GM18858 (cell line): ENCODE measurements around the gene PRKAR1B.
"Not testable (repeated sequence)": the region's sequence is repeated elsewhere in the genome, so short reads cannot be mapped to it uniquely, and the experiment has no call there.

Experiments used
- ATAC-seq: cut with Tn5 transposase; IDR thresholded peaks from one replicate; pipeline ENCODE4 v1.9.1; 2021; ENCODE audit not compliant: unreplicated experiment

Gene PRKAR1B

DNA sequence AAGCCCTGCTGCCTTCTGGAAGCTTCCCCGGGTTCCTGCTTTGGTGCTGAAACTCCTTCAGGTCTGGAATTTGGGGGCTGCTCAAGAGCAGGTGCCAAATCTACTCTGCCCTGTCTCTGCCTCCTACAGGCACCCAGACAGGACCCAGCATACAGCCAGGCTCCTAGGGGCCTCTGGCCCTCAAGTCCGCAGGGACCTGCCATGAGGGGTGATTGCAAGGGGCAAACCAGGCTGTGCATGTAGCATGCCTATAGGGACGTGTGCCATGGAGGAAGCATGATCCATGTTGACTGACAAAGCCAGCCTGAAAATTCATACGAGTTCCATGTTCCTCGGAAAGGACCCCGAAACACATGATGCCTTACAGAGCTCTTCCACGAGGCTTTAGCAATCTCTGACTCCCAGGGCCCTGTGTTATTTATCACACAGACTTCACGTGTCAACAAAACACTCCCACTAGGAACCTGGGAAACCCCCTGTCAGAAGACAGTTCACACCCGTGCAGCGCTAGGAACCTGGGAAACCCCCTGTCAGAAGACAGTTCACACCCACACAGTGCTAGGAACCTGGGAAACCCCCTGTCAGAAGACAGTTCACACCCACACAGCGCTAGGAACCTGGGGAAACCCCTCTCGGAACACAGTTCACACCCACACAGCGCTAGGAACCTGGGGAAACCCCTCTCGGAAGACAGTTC is 75.9 kb downstream of the PRKAR1B start:
- ATAC-seq: no peak

DNA sequence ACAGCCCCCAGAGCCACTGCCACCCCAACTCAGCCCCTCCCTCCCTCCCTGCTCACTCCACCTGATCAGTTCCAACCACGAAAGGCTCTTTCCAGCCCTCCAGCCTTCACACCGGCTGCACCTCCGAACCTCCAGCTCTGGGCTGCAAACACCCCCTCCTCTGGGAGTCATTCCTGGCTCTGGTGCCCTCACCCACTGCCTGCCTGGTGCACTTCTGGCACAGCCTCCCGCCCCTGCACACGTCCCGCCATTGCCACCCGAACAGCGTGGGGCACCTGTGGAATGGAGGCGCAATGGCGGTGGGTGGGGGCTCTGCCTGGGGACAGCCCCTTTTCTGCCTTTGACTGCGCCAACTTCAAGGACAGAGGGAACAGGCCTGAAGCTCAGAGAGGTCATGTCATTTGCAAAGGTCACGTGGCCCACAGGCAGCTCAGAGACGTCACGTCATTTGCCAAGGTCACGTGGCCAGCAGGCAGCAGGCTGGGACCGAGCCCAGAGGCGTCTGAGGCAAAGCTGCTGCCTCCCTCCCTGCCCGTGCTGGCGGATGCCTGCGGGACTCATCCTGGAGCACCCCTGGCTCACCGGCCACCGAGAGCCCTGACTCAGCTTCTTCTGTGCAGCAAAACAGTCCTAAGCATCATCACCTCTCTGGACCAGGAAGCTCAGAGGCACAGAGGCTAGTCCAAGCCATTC is 76.6 kb downstream of the PRKAR1B start:
- ATAC-seq: no peak

DNA sequence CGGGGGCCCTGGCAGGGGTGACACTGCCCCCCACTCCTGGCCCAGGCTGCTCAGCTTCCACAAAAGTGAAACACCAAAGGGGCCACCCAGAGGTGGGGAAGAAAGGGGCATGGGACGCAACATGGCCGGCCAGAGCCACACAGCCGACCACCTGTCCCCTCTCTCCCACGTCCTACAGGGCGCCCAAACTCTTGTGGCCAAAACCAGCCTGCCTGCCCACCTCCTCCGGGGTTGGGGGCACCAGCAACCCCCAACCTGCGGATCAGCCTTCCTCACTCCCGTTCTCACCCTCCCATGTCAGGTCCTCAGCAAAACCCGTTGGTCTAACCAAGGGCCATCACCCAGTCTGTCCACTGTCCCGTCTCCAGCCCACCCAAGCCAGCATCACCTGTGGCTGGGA is 80.1 kb downstream of the PRKAR1B start:
- no peak for ATAC-seq

DNA sequence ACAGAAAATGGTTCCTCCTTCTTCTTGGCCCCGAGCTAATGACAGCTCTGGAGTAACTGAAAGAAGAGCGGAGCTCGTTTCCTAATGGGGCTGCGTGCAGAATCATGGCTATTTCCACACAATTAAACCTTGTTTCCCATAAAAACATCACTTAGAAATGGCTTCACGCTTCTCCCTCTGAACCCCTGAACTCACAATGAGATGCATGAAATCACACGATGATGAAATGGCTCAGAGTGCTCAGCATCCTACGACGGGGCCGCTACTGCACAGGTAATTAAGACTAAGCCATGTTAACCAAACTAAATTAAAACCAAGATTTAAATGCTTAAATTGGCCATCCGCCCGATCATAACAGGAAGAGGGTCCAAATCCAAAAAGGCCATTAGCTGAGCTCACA is 80.6 kb downstream of the PRKAR1B start:
- no peak for ATAC-seq

DNA sequence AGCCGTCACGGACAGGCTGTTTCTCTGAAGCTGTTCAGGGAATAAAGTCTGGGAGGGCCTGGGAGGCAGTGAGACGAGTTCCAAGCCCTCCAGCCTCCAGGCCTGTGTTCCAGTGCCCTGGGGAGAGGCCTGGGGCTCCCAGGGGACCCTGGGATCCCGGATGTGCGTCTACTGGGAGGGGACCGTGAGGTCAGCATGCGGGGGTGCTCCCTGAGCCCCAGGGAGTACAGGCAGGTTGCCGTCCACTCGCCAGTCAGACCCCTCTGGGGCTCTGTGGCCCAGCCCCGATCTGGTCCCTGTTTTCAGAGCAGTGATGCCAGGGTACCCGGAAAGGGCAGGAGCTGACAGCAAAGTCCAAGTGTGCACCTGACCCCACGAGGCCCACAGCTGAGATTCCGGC is 81.5 kb downstream of the PRKAR1B start:
- no peak for ATAC-seq

DNA sequence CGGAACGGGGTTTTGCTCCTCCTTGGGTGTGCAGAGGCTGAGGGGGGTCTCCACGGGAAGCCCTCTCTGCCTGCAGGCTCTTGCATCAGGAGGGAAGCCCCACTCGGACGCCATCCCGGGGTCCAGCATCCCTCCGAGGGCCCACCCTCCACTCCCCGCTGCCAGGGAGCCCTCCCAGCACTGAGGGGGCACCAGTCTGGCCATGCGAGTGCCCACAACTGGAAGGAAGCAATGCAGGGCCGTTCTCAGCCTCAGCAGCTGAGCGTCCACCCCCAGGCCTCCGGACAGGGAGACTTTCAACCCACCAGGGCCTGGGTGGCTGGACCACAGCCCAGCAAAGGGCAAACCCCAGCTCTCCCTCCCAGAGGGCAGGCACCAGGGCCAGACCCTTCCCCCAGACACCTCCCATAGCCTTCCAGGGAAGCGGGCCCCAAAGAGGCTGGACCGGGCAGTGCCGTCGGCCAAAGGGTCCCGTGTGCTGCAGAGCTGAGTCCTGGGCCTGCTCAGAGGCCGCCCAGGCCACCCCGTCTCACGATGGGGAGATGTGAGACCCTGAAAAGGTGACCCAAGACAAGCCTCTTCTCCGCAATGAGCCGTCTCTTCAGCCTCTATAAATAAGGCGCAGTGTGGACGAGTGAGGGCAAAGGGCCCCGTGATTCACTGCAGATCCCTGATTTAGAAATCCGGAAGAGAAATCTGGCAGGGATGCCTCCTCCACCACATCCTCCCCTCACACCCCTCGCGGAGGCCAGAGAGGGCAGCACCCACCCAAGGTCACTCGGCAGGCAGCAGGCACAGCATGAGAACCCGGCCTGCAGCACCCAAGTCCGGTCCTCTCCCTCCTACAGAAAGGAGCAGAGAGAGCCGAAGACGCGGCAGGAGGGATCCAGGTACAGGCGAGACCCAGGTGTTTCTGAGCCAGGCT is 82.4 kb downstream of the PRKAR1B start:
- no peak for ATAC-seq

DNA sequence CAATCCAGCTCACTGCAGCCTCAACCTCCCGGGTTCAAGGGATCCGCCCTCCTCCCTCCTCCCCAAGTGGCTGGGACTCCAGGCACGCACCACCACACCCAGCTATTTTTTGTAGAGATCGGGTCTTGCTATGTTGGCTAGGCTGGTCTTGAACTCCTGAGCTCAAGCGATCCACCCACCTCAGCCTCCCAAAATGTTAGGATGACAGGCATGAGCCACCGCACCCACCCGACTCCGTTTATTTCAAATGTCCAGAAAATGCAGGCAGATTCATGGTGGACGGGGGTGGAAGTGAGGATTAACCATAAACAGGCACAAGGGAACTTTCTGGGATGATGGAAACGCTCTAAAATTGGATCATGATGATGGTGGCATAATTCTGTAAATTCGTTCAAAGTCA is 85.1 kb downstream of the PRKAR1B start:
- ATAC-seq: no peak

DNA sequence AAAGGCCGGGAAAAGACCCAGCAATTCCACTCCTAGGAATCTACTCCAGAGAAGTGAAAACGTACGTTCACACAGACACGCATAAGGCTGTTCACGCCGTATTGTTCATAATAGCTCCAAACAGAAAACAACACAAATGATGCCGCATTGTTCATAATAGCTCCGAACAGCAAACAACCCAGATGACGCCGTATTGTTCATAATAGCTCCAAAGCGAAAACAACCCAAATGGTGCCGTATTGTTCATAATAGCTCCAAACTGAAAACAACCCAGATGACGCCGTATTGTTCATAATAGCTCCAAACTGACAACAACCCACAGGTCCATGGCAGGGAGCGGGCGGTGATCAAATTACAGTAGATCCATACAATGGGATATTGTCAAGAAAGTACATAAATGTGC is 85.8 kb downstream of the PRKAR1B start:
- no peak for ATAC-seq

DNA sequence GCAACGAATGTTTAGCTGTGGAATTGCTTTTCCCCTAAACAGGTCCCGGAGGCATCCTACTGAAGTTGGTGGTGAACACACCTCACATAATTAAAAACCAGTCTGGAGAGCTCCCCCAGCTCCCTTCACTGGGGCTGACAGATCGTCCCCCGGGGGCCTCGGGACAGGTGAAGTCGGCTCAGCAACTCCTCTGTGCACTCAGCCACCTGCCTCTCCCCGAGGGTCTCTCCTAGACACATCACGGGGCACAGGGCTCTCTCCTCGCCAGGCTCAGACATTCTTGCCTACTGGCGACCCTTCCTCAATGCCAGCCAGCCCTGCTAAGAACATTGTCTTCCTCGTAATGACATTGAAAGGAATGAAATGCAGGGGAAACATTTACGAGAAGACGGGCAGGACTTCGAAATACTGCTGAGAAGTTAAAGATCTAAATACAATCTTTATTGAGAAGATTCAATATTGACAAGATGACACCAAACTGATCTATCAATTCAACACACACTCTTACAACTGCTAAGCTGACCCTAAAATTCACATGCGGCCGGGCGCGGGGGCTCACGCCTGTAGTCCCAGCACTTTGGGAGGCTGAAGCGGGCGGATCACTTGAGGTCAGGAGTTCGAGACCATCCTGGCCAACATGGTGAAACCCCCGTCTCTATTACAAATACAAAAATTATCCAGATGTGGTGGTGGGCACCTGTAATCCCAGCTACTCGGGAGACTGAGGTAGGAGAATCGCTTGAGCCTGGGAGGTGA is 88.6 kb downstream of the PRKAR1B start:
- no peak for ATAC-seq

DNA sequence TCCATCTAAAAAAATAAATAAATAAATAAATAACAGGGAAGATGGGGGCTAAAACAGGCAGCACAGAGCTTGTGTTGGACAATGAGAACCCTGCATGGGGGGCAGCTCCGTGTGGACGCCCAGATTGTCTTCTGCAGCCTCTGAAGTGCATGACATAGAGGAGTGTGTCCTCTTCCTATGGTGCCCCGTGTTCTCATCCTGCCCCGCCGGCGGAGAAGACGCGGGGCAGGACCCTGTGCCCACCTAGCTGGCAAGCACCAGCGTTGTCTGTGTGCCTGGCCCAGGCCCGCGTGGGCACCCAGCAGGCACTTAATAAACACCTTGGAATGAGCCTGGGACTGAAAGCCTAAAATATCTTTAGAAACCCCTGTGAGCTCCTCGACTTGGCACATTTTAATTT is 89.3 kb downstream of the PRKAR1B start:
- ATAC-seq: no peak

DNA sequence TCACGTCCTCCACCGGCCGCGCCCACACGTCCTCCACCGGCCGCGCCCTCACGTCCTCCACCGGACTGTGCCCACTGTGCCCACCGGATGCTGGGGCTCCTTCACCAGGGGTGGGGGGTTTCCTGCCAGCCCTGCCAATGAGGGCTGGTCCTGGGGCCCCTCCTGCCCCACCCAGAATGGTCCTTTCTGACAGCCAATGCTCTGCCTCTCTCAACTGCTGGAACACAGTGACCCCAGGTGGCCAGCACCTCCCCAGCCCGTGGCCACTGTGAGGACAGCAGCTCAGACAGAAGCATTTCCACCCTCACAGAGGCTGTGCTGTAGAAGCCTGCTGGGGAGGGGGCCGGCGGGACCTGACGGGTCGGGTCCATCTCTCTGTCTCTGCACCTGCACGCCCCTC is 90.7 kb downstream of the PRKAR1B start:
- no peak for ATAC-seq

DNA sequence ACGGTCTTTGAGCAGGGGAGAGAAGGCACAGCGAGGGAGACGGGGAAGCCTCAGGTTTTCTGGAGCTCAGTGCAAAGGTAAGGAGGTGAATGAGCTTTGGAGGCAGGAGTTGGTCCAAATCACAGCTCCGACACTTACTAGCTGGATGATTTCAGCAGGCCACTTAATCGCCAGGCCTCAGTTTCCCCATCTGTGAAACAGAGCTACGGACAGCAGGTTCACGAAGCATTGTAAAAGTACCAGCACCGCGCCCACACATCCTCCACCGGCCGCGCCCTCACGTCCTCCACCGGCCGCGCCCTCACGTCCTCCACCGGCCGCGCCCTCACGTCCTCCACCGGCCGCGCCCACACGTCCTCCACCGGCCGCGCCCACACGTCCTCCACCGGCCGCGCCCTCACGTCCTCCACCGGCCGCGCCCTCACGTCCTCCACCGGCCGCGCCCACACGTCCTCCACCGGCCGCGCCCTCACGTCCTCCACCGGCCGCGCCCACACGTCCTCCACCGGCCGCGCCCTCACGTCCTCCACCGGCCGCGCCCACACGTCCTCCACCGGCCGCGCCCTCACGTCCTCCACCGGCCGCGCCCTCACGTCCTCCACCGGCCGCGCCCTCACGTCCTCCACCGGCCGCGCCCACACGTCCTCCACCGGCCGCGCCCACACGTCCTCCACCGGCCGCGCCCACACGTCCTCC is 91.2 kb downstream of the PRKAR1B start:
- ATAC-seq: not testable (repeated sequence)

DNA sequence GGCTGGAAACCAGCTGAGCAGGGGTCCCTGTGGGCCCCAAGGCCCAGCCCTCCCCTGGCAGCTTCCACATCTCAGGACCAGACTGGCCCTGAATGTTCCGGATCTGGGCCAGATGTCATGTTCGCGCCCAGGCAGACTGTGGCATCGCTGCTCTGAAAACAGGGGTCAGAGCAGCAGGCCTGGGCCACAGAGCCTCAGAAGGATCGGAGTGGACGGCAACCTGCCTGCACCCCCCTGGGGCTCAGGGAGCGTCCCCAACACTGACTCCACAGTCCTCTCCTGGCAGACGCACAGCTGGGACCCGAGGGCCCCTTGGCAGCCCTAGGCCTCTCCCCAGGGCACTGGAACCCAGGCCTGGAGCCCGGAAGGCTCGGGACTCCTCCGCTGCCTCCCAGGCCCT is 91.9 kb downstream of the PRKAR1B start:
- ATAC-seq: no peak

DNA sequence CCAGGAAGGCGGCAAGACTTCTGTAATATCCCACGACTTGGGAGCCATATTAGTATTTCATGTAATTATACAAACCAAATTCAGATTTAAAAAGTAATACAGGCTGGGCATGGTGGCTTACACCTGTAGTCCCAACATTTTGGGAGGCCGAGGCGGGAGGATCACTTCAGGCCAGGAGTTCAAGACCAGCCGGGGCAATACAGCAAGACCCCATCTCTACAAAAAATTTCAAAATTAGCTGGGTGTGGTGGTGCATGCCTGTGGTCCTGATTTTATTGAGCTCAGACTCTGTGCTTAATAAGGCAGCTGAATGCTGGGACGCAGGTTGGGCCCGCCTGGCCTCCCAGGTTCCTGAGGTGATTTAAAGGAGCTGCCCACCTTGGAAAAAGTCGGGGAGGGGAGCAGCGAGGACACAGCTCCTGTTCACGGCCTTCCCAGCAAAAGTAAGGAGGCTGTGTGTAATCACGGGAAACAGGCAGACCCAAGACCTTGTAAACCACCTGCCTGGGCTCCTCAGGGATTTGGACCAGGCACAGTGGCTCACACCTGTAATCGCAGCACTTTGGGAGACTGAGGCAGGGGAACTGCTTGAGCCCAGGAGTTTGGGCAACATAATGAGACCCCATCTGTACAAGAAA is 93.6 kb downstream of the PRKAR1B start:
- no peak for ATAC-seq

DNA sequence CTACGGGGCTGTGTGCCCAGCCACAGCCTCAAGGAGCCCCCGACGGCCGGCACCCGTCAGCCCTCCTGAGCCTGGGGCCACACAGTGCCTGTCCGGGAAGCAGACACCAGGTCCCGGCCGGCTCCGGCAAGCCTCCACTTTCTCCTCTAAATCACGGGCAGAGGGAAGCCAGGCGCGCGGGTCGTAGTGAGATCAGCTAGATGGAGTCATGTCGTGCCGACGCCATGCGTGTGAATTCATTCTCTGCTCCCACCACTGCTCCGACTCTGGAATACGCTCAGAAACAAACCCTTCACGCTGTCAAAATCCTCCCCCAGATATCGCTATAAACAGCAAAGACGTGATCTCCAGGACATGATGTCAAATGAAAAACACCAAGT is 94.3 kb downstream of the PRKAR1B start:
- ATAC-seq: no peak

DNA sequence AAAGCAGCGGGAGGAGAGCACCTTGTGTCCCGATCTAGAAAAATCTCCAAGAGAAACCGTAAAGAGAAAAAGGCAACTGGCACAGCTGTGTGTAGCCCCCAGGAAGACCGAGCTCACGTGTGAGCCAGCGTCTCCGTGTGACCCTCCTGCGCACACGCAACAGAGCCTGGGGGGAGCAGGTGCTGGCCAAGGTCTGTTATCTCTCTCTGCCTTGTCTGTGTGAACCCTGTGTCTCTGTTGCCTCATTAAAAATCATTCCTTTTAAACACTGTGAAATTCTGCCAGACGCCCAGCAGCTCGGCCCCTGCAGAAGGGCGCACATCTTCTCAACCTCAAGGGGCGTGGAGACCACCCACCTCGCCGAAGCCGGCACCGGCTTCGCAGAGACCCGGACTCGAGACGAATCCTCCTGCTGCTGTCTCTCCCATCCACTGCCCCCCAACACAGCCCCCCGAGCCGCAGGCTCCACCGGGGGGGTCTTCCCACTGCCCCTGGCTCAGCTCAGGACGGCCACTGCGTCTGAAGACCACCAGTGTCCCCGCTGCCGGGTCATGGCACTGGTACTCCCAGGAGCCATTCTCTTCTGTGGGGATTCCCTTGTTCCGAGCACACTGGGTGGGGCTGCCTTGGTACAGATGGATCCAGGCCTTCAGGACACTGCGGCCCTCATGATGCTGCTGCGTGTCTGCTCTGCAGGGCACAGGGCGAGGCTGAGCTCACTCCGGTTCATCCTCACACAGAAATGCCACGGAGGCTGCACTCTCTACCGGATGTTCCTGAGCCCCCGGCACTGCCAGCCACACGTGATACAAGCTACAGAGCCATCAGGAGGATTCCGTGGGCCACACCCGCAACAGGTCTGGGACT is 94.9 kb downstream of the PRKAR1B start:
- ATAC-seq: no peak

DNA sequence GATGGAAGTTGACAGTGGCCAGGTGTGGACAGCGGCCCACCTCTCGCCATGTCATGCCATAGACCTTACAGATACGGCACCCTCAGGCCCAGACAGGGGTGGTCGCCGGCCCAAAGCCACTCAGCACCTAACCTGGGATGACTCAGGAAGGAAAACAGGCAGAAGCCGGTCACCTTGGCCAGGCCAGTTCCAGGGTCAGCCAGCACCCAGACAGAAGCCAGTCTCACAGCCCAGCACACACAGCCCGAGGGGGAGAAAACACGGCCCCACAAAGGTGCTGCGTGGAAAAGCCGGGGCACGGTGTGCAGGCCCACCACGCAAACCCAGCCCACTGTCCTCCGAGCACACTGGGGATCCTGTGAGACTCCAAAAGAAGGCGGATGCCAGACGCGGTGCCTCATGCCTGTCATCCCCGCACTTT is 95.8 kb downstream of the PRKAR1B start:
- ATAC-seq: no peak

DNA sequence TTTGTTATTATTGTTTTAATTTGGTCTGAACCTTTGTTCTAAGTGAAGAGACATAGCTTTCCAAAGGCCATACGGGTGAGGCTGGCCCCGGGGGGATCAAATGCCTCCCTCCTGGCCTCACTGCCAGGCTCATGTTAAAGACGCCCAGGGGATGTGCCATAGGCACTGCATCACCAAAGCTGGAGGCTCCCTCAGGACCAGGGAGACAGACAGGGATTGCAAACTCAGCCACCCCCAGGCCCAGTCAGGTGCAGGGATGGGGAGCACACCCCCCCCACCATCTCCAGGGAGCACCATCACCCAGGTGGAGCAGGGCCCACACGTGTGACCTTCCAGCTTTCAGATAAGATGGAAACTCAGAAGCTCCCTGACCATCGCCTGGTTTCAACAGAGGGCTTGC is 96.5 kb downstream of the PRKAR1B start:
- ATAC-seq: no peak

DNA sequence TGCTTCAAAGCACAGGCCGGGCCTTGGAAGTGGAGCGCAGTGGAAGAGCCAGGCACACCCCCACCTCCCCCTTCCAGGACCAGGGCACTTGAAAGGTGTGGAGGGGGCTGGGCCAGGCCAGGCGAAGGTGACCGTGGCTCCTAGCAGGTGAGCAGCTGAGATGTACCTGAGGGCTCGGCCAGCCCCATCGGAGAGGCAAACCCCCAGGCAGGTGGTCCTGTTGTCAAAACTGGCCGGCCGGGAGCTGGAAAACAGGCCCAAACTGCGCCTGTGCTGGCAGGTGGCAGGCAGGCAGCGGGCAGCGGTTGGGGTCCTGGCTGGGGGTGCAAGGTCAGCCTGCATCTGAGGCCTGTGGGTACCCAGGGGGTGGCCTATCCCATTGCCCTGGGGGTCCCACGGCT is 97.0 kb downstream of the PRKAR1B start:
- no peak for ATAC-seq
